ENCODE results near the gene ICAM2. TPM values are rescaled to one million over a fixed set of nuclear protein-coding genes. Genes with fewer than 3 reads are reported as not detected.

Gene ICAM2
- total and polyA plus RNA-seq, 2 donors (not counting 1 experiment from before 2014, with no cell fraction given): 48.7 to 149 TPM

DNA sequence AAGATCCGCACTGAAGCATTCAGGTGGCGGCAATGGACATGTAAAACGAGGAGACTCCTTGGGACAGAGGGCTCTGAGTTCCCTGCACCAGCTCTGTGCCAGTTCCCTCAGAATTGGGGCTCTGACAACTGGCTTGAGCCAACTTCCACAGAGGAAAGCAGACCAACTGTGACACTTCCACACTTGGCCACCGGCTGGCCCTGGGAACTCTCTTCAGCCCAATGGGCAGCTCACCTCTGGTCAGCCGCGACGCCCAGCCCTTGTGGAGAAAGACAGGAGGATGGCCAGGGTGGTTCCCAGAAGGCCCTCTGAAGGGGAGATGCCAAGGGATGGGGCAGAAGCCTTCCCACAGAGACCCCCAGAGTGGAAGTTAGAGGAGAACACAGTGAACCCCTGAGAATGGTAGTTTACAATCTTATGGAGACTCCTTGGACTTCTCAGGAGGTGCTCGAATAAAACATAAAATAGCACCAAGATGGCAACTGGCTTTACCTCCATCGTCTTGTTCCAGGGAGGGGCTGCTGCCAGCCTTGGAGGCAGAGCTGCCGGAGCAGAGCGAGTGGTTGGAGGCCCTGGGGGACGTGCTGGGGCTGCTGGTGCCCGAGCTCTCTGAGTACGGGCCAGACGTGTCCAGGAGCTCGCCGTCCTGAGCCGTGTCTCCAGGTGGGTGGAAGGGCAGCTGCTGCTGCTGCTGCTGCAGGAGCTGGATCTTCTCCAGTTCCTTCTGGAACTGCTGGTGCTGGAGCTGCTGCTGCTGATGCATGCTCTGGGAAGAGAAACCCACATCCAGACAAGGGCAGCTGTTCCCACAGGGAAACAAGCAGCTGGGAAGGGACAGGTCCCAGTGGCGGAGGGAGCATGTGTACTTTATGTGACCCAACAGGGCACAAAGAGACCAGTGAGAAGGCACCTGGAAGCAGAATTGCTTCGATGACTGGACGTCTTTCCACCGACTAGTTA lies 35.0 kb upstream of the ICAM2 start:
- ATAC-seq (ENCODE audit: low read depth) (no peak), DNase-seq (no peak)
- Histone ChIP-seq H2AFZ (ENCODE audit: insufficient read depth, low read depth, low read length, poor library complexity, severe bottlenecking) (no peak overlapping the region), H3K79me2 (ENCODE audit: control insufficient read depth, insufficient read depth, low read length) (no peaks in the 10 kb centered on the region), H3K36me3 (replicated peaks in 1 of 2; ENCODE audit: control extremely low read depth in 1 of 2, control insufficient read depth in 1 of 2, extremely low read depth in 1 of 2, insufficient read depth in 2 of 2, low read length in 1 of 2) (peaks cover 0 to 12% of the 10 kb centered on the region in 2 experiments), H3K4me2 (replicated peaks; ENCODE audit: low read depth, low read length, poor library complexity, severe bottlenecking) (no peak overlapping the region), H3K9ac (ENCODE audit: low read length) (no peak overlapping the region), H3K27me3 (replicated peaks in 1 of 4; ENCODE audit: control extremely low read depth in 1 of 4, control insufficient read depth in 3 of 4, insufficient read depth in 4 of 4, low read length in 3 of 4) (no peaks in the 10 kb centered on the region), H4K20me1 (ENCODE audit: control insufficient read depth, insufficient read depth, low read length, poor library complexity, severe bottlenecking) (no peaks in the 10 kb centered on the region), H3K27ac (ENCODE audit: low read length in 2 of 2) (no peak overlapping the region), H3K4me1 (ENCODE audit: control insufficient read depth in 2 of 2, insufficient read depth in 2 of 2, low read length in 2 of 2) (peaks cover 12 to 22% of the 10 kb centered on the region in 2 donors), H3K9me3 (ENCODE audit: control extremely low read depth in 1 of 3, control insufficient read depth in 2 of 3, insufficient read depth in 1 of 3, low read length in 2 of 3) (no peaks in the 10 kb centered on the region), H3K4me3 (ENCODE audit: control extremely low read depth in 1 of 5, extremely low read depth in 1 of 5, insufficient read depth in 1 of 5, low read depth in 2 of 5, low read length in 4 of 5) (no peak overlapping the region)
- H3K9me3 Mint-ChIP-seq (ENCODE audit: insufficient read depth): no peaks in the 10 kb centered on the region
- intact Hi-C loops (cut with micrococcal nuclease): no loop called here
- H3K4me3 Mint-ChIP-seq: no peak overlapping the region
- POLR2A ChIA-PET: no interaction called here
- TF ChIP-seq, protein P1, sequence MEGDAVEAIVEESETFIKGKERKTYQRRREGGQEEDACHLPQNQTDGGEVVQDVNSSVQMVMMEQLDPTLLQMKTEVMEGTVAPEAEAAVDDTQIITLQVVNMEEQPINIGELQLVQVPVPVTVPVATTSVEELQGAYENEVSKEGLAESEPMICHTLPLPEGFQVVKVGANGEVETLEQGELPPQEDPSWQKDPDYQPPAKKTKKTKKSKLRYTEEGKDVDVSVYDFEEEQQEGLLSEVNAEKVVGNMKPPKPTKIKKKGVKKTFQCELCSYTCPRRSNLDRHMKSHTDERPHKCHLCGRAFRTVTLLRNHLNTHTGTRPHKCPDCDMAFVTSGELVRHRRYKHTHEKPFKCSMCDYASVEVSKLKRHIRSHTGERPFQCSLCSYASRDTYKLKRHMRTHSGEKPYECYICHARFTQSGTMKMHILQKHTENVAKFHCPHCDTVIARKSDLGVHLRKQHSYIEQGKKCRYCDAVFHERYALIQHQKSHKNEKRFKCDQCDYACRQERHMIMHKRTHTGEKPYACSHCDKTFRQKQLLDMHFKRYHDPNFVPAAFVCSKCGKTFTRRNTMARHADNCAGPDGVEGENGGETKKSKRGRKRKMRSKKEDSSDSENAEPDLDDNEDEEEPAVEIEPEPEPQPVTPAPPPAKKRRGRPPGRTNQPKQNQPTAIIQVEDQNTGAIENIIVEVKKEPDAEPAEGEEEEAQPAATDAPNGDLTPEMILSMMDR (IDR thresholded peaks at IDR 0.05): no peak
- TF ChIP-seq EZH2 (IDR thresholded peaks at IDR 0.05; ENCODE audit: borderline replicate concordance, insufficient read depth, low read depth, low read length, poor library complexity, severe bottlenecking): no peak
- CTCF ChIA-PET: interaction anchor here (0.6 to 3.0 kb wide), 3 partner anchors 26 to 78 kb away, joined by 3 to 9 read pairs (median 7); no protein-coding TSS in a partner anchor
- WGBS (ENCODE audit: insufficient coverage): 97% methylated on average over 18 of the region's 22 CpGs
- no peaks in the 10 kb centered on the region for H3K27me3 Mint-ChIP-seq
- no peak overlapping the region for H3K27ac Mint-ChIP-seq
- peaks cover 22% of the 10 kb centered on the region for H3K4me1 Mint-ChIP-seq

DNA sequence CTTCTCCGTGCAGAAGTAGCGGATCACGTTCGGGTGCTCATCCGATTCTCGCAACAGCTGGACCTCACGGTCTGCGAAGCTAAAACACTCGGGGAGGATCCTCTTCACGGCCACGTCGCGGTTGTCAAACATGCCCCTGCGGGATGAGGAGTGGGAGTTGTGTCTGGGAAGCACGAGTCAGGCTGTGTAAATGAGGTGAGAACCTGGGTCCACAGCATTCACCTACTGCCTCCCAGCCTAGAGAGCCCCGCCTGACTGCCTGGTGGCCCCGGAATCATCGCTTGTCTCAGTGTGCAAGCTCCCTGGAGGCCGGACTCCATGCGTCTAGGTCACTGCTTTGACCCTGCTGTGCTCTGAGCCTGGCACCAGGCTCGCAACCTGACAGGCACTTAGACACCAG lies 33.9 kb upstream of the ICAM2 start:
- Histone ChIP-seq H3K4me3 (ENCODE audit: control extremely low read depth in 1 of 5, extremely low read depth in 1 of 5, insufficient read depth in 1 of 5, low read depth in 2 of 5, low read length in 4 of 5) (no peak overlapping the region), H3K9me3 (ENCODE audit: control extremely low read depth in 1 of 3, control insufficient read depth in 2 of 3, insufficient read depth in 1 of 3, low read length in 2 of 3) (no peaks in the 10 kb centered on the region), H2AFZ (ENCODE audit: insufficient read depth, low read depth, low read length, poor library complexity, severe bottlenecking) (no peak overlapping the region), H3K9ac (ENCODE audit: low read length) (no peak overlapping the region), H3K27me3 (replicated peaks in 1 of 4; ENCODE audit: control extremely low read depth in 1 of 4, control insufficient read depth in 3 of 4, insufficient read depth in 4 of 4, low read length in 3 of 4) (no peaks in the 10 kb centered on the region), H4K20me1 (ENCODE audit: control insufficient read depth, insufficient read depth, low read length, poor library complexity, severe bottlenecking) (no peaks in the 10 kb centered on the region), H3K27ac (ENCODE audit: low read length in 2 of 2) (no peak overlapping the region), H3K4me1 (ENCODE audit: control insufficient read depth in 2 of 2, insufficient read depth in 2 of 2, low read length in 2 of 2) (peaks cover 12 to 22% of the 10 kb centered on the region in 2 donors), H3K36me3 (replicated peaks in 1 of 2; ENCODE audit: control extremely low read depth in 1 of 2, control insufficient read depth in 1 of 2, extremely low read depth in 1 of 2, insufficient read depth in 2 of 2, low read length in 1 of 2) (peaks cover 0 to 12% of the 10 kb centered on the region in 2 experiments), H3K79me2 (ENCODE audit: control insufficient read depth, insufficient read depth, low read length) (no peaks in the 10 kb centered on the region), H3K4me2 (replicated peaks; ENCODE audit: low read depth, low read length, poor library complexity, severe bottlenecking) (no peak overlapping the region)
- H3K4me1 Mint-ChIP-seq: peaks cover 19% of the 10 kb centered on the region
- ATAC-seq (ENCODE audit: low read depth) (no peak), DNase-seq (no peak)
- intact Hi-C loops (cut with micrococcal nuclease): no loop called here
- H3K27me3 Mint-ChIP-seq: no peaks in the 10 kb centered on the region
- no peak for TF ChIP-seq EZH2 (IDR thresholded peaks at IDR 0.05; ENCODE audit: borderline replicate concordance, insufficient read depth, low read depth, low read length, poor library complexity, severe bottlenecking)
- TF ChIP-seq, protein P1 (IDR thresholded peaks at IDR 0.05): no peak
- no peak overlapping the region for H3K4me3 Mint-ChIP-seq
- ChIA-PET CTCF (interaction anchor here (1.9 kb wide), 1 partner anchor 26 kb away, joined by 11 read pairs; no protein-coding TSS in a partner anchor), POLR2A (no interaction called here)
- no peaks in the 10 kb centered on the region for H3K9me3 Mint-ChIP-seq (ENCODE audit: insufficient read depth)
- no peak overlapping the region for H3K27ac Mint-ChIP-seq
- 96% methylated on average over 15 of the region's 21 CpGs for WGBS (ENCODE audit: insufficient coverage)
